GM12874 (cell line): ENCODE results near the gene SNX9.

Source experiments
- TF ChIP-seq, protein P1 (sequence below): IDR thresholded peaks from 2 replicates; pipeline ENCODE4 v1.5.1; 2011; ENCODE audit warnings: low read depth, mild to moderate bottlenecking, control low read depth, low read length, moderate library complexity; ENCODE audit not compliant: insufficient read depth

Gene SNX9

DNA sequence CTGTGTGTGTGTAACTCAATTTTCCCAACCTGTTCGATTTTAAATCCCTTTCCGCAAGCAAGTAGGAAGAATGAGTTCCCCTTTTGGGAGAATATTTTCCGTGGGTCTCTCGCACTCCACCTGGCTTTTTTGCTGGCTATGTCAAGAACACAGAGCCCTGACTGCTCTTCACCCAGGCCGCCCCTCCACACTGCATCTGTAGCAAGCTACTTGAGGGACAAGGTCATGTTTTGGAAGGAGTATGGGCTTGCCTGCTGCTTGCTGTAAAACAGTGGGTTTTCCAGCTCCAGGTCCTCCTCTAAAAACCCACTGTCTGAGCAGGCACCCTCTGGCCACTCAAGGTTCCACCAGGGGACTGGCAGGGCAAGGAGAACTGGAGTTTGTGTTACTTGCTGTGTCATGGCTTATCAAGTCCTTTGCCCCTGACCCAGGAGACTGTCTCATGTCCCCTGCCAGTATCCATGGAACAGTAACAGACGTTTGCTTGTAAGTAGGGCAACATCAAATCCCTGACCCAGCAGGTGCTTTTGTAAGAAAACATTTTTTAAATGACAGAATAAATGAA lies 123.1 kb downstream of the SNX9 start:
- TF ChIP-seq, protein P1, sequence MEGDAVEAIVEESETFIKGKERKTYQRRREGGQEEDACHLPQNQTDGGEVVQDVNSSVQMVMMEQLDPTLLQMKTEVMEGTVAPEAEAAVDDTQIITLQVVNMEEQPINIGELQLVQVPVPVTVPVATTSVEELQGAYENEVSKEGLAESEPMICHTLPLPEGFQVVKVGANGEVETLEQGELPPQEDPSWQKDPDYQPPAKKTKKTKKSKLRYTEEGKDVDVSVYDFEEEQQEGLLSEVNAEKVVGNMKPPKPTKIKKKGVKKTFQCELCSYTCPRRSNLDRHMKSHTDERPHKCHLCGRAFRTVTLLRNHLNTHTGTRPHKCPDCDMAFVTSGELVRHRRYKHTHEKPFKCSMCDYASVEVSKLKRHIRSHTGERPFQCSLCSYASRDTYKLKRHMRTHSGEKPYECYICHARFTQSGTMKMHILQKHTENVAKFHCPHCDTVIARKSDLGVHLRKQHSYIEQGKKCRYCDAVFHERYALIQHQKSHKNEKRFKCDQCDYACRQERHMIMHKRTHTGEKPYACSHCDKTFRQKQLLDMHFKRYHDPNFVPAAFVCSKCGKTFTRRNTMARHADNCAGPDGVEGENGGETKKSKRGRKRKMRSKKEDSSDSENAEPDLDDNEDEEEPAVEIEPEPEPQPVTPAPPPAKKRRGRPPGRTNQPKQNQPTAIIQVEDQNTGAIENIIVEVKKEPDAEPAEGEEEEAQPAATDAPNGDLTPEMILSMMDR = no peak

DNA sequence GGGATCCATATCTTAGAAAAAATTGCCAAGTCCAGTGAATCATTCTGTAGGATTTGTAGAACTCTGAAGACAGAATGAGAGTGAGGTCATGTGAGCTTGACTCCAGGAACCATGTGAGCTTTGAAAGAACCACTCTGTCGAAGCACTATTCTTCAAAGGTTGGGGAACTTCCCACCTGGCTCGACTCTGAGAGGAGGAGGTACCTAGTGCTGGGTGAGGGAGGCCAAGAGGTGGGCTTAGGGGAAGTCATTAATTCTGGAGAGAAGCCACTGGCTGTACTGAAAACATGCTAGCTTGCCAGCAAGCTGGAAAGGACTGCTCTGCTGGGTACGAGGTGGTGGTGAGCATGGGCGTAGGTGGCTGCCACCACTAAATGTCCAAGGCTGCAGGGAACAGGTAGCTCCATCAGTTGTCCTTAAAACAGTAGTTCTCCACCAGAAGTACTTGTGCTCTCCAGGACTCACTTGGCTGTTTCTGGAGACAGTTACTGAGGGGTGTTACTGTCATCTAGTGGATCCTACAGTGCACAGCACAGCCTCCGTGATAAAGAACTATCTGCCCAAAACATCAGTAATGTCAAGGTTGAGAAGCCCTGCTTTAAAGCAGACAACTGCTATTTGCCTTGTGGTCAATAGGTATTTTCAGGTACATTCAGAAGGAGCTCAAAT lies 124.0 kb downstream of the SNX9 start:
- TF ChIP-seq, protein P1 = peak; percentile 80

- TF ChIP-seq, protein P1 = no peak
These were observed 128.8 kb downstream of the SNX9 start for GRCh38 chr6:157951828-157952227.

- TF ChIP-seq, protein P1 = no peak
These were observed 129.9 kb downstream of the SNX9 start for GRCh38 chr6:157952861-157953351.

GRCh38 chr6:157953580-157954091 lies 130.6 kb downstream of the SNX9 start:
- TF ChIP-seq, protein P1 = no peak

- TF ChIP-seq, protein P1 = no peak
These were observed 131.4 kb downstream of the SNX9 start for GRCh38 chr6:157954150-157955117.

DNA sequence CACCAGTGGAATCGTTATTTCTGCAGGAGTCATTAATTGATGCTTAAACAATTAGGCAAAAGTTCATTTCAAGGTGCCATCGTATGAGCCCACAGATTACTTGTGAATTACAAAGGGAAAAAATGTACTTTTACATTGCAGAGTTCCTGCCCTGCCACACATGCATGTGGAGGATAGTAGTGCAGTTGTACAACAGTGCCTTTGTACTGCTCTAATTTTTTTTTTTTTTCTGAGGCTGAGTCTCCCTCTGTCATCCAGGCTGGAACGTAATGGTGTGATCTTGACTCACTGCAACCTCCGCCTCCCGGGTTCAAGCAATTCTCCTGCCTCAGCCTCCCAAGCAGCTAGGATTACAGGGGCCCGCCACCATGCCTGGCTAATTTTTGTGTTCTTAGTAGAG lies 132.6 kb downstream of the SNX9 start:
- TF ChIP-seq, protein P1 = no peak
